GM18526 (cell line): ENCODE results near the gene TM4SF4.

Experiments used
- POLR2A ChIP-seq: IDR thresholded peaks from 3 replicates; pipeline ENCODE4 v1.6.1; 2011; ENCODE audit not compliant: insufficient read length; ENCODE audit errors: extremely low read depth

TM4SF4 gene

GRCh38 chr3:149542375-149543312 lies 68.1 kb downstream of the TM4SF4 start:
- no peak for TF ChIP-seq POLR2A

- no peak for TF ChIP-seq POLR2A
These were observed 70.6 kb downstream of the TM4SF4 start for GRCh38 chr3:149545049-149545448.

- TF ChIP-seq POLR2A: no peak
These were observed 72.9 kb downstream of the TM4SF4 start for GRCh38 chr3:149547413-149547812.

GRCh38 chr3:149547954-149548668 lies 73.6 kb downstream of the TM4SF4 start:
- TF ChIP-seq POLR2A: no peak

GRCh38 chr3:149548669-149549065 lies 74.2 kb downstream of the TM4SF4 start:
- no peak for TF ChIP-seq POLR2A

- TF ChIP-seq POLR2A: no peak
These were observed 77.0 kb downstream of the TM4SF4 start for GRCh38 chr3:149551500-149551899.

- TF ChIP-seq POLR2A: no peak
These were observed 78.2 kb downstream of the TM4SF4 start for GRCh38 chr3:149552700-149553099.
